ENCODE measurements around the gene RCAN2.
A peak's percentile ranks its signal among the peaks of the same experiment; 100 is the strongest.

RCAN2 gene

DNA sequence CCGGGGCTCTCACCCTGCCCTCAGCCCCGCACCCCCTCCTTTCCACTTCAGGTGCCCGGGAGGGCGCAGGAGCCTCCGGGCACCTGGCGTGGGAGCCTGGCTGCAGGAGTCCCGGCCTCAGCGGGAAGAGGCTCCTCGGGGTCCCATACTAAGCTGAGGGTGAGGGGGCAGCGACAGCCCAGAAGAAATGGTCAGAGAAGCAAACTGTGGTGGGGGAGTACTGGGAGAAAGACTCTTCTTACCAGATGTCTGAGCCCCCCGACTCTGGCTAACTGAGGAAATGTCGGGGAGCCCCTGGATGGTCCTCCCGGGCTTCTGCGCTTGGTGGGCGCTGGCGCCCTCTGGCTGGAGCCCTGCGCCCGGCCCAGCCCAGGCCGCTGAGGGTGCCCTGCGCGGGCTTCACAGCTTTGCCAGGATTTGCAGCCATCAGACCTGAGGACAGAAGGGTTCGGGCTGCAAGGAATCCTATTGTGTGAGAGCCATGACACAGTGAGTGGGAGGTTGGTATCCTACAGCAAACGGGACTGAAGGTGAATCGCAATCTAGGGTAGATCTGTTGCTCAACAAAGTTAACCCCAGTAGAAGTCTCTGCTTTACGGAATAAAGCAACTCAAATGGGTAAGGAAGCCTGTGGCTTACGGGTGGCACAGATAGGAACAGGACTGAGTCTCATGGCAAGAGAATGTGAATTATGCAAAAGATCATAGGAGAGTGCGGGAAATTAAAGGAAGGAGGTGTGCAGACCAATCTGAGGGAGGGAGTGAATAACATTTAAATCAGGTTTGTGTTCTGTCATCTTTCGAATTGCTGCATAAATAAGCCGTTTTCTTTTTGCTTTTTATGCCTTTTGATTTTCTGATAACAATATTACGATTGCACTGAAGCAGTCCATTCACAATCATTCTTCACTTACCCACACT, 639 bp upstream of the RCAN2 start:
- DNase-seq: peak; percentile 10

DNA sequence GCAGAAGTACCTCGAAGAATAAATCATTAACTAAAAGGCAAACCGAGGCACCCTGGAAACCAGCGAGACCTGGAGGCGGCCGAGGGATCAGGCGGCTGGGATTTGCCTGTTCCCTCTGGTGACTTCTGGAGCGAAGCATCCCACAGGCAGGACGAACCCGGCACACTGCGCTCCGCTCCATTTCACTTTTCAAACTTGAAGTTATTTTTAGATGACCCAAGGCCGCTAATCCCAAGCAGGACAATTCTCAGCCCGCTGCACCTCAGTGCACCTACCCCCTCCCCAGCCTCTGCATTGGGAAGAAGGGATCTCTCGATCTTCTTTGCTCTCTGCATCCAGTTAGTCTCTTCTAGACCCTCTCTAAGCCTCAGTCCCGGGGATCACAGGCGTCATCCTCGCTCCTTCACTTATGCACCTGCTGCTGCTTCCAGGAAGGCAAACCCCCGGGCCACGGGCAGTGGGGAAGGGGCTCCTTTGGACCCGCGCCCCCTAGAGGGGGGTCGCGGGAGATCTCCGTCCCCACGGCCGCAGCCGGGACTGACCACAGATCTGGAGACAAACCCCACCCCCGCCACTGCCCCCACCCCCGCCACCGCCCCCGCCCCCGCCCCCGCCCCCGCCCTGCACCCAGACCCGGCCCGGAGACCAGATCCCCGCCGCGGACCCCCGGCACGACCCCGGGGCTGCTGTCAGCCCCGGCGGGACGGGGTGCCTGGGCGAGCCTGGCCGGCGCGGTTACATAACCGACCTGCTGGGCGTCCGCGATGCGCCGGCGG, 636 bp downstream of the RCAN2 start:
- DNase-seq: no peak

DNA sequence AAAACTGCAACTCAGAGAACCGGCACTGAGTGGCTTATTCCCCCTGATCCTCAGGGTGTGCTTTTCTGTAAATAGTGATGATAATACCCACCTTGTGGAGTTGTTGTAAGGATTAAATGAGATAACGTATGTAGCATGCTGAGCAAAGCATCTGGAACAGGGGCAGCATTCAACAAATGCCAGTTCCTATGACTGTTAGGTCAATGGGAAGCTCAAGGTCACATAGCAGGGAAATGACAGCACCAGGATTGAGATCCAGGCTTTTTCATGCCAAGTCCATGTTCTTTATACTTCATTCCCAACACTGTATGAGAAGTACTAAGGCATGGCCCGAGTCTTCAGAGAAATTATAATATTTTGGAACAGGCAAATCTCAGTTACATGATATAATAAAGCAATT, 5.1 kb downstream of the RCAN2 start:
- DNase-seq: no peak

DNA sequence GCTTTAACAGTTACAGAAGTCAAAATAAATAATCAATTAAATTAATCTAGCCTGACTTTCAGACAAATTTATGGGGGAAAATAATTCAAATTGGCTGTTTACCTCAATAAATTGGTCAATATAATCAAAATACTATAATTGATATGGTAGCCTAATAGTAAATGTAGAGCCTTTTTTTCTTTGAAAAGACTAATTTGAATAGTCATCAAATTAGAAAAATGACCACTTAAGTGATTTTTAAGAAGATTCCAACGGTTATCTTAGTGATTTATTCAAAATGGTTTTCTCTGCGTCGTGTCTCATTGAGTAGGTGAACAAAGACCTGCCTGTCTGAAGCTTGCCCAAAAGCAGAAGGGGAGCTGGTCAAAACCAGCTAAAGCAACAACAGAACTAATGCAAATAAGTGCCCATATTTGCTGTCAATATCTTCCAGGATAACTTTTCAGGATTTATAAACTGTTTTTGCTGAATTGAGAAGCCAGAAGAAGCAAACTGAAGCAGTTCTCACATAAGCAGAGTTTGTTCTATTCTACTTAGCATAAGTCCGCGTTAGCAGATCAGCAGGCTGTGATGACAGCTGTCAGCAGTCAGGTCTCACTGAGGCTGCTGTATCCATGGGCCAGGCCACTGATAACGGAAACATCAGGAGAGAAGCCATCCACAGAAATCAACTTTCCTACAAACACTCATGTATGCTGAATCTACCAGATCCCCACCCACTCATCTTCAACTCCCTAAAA, 7.0 kb downstream of the RCAN2 start:
- no peak for DNase-seq

DNA sequence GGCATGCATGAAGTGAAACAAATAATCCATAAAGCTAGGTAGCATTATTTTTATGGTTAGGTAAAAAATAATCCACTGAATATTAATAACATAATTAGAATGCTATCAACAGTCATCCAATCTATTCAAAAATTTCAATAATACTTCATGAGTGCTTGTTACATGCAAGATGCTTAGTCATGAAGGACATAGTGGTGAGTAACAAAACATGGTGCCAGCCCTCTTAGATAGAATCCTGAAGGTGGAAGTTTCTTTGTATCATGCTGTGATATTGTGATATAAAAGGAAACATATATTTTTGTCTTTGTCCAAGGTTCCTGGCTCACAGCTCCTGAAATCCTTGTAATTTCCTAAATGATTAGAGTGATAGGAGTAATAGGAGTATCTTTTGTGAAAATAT, 14.9 kb downstream of the RCAN2 start:
- no peak for DNase-seq

DNA sequence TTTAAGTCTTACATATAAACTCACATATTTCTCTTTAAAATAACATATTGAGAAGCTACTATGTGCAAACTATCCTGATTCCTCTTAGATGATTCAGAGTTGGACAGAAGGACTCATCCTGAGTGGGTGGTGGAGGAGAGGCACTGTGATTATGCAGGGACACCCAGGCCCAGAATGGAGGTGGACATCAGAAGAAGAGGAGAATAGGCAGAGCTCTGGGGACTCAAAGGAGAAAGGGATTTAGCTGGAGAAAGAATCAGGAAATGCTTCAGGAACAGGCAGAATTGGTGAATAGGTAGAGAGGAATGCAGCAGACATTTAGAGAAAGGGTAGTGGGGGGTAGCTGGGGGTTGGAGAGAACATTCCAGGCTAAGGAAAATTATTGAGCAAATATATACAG, 17.4 kb downstream of the RCAN2 start:
- DNase-seq: peak; percentile 74

DNA sequence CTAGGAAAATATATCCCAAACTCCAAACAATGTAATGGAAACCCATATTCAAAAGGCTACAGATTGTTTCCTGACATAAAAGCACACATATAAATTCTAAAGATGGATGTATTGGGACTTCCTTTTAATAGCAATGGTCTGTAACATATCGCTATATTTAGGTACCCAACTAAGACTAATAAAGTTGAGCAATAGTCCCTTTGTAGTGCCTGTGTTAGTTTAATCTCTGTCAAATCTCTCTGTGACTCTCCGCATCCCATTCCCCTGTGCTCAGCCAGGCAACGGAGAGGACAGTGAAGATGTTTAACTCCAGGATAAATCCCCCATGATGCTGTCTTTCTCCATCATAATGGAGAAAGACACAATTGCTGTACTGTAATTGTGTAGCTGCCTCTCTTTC, 19.0 kb downstream of the RCAN2 start:
- DNase-seq: no peak

DNA sequence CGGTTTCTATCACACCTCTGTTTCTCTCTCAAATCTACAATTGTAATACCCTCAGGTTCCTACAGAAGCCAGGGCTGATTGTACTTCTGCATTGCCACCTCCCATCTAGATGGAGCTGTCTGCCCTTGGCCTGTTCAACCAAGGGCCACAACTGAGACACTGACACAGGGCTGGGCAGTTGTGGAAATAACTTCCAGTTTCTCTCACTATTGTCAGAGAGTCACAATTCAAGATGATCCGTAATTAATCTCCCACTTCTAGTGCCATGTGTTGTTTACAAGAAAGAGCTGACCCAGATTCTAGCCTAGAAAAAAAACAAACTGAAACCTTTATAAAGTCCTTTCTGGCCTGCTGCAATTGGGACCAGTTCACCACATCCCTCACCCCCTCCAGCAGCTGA, 22.2 kb downstream of the RCAN2 start:
- DNase-seq: no peak

DNA sequence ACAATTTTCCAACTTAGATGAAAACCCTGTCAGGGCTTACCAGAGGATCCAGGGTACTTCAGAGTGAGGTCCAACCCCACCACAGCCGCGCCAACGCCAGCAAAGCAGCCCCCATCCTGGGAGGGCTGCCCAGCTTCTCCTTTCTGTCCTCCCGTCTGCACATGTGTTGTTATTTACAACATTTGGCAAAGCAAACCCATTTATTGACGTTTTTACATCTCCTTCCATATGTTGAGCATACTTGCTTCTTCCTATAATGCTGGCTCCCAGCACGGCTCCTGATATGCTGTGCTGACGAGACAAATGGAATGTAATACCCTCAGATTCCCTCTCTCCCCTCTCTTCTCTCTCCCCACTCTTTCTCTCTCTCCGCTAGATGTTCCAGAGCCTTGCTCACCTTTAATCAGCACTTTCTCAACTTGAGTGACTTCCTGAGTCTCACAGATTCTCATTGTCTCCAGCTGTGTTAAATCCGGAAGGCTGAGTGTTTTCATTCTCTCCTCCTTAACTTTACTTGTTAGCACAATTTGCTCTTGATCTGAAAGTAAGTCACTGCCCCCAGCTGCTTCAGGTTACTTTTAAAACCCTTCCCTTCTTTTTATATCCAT, 22.7 kb downstream of the RCAN2 start:
- DNase-seq: peak; percentile 34

DNA sequence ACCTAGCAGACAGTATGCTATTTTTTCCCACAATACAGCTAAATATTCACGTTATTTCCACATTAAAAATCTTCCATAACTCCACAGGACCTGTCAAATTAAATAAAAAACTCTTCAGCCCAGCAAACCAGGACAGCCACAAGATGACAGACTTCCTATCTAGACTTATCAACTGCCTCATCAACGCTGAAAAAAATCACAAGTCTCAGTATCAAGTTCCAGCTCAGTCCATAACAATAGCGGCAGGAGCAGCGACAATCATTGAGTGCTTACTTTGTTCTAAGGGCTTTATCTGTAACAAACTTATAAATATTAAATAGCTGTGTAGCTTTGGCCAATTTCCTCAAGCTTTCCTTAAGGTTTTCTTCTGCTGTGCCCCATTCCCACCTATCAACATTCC, 24.7 kb downstream of the RCAN2 start:
- no peak for DNase-seq

DNA sequence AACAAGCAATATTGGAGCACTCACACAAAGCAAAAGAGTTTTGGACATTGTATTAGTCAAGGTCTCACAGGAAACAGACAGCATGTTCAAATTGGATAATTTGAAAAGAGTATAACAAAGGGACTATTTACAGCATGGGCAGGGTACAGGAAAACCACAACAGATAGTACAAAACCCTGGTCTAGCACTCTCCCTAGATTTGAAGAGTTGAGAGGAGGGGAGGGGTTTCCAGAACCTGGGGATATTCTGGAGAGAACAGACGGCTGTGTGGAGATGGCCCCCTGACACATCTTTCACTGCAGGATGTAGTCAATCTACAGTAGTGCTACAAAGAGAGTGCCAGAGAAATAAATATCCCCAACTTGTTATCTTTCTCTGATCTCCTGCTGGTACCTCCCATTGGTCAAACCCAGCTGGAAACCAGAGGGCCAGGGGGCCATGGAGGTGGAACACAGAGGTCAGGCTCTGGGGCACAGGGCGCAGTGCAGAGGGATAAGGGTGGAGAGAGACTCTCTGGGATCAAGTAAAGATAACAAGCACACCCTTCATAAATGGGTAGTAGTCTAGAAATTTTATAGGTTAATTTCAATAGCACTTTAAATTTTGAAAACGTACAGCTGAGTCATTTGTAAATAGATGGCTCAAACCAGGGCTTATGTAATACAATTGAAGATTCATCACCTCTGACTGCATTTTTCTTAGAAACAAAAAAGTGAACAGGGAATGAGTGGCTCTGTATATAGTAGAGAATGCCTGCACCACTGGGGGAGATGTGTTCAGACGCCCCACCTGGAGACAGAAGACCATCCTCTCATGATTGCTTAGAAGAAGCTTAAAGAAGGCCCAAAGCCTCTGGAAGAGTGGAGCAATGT, 25.7 kb downstream of the RCAN2 start:
- DNase-seq: no peak

DNA sequence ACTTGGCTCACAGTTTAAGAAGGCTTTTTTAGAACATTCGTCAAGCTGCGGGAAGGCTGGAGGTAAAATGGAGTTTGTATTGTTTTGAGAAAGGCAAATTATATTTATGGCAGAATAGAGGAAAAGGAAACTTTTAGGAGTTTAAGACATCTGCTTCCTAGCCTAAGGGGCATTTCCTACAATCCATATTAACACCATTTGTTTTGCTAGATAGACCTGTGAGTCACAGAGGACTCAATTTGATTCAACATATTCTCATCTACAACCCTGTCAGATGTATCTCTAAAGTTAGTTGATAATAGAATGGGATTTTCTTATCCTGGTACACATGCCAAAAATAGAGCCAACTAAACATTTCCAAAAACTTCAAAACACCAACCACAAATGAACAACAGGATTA, 35.0 kb downstream of the RCAN2 start:
- no peak for DNase-seq

DNA sequence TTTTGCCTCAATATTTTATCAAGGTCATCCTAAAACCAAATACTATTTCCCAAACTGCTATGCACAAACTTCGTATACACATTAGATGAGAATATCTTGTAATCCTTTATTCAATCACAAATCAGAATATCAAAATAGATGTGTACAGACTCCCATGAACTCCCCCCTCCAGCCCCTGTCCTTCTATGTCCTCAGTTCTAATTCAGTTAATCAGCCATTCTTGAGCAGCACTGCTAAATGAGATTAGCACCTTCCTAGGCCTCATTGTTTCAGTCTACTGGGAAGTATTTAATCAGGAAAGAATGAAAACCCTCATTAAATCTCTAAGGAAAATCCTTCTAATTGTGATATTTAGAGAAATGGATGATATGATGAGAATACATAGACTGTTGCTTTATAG, 36.6 kb downstream of the RCAN2 start:
- no peak for DNase-seq

DNA sequence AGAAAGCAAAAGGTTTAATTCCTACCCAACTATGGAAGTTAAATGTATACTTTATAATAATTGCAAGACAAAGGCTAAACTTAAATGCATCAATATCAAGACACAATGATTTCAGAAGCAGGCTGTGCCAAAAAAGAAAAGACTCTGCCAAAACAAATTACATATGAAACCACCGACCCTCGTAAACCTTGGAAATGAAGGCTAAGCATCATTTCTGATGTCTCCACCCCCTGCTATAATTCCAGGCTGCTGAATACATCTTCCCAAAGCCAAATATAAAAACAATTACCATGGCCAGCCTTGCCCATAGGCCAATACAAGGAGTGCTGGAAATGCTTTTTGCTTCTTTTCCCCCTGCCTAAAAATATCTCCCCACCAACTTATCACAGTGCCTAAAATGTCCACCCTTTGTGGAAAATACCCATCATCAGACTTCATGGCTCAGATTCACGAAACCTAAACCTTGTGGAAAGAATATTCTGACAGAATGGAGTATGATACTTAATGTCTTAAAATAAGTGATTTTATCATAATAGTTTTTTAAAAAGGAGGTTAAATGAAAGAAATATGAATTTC, 37.4 kb downstream of the RCAN2 start:
- DNase-seq: peak; percentile 36

DNA sequence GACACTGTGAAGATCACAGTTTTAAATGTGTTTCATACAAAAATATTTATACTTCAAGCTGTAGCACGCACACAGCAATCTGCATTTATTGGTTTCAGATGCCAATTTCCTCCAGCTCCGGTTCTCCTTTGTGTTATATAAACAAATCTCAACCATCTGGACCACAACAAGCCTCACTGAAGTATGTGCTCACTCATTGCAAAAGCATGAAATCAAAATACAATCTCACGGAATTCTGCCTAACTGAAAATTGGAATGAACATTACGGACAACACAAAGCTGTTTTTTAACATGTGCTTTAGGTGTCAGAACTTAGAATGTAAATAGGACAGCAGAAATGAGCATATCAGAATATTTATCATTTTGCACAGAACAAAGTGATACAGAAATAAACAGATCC, 38.0 kb downstream of the RCAN2 start:
- DNase-seq: peak; percentile 87

DNA sequence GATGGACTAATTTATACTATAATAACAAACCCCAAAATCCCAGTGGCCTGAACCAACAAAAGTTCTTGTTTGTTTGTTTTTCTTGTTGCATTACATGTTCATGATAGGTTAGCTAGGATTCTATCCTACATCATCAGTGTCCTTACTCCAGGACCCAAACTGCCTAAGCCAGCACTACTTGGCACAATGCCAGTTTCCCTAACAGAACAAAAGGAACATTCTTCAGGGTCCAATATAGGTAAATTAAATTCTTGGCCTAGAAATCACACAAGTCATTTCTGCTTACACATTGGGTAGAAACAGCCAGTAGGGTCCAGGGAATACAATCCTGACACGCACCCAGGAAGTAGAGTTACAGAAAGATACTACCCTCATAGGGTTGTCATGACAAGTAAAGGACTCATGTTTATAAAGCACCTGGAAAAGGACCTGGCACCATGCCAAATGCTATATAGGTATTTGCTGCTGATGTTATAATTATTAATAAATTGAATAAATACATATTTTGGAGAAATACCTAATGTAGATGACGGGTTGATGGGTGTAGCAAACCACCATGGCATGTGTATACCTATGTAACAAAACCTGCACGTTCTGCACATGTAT, 38.8 kb downstream of the RCAN2 start:
- no peak for DNase-seq

DNA sequence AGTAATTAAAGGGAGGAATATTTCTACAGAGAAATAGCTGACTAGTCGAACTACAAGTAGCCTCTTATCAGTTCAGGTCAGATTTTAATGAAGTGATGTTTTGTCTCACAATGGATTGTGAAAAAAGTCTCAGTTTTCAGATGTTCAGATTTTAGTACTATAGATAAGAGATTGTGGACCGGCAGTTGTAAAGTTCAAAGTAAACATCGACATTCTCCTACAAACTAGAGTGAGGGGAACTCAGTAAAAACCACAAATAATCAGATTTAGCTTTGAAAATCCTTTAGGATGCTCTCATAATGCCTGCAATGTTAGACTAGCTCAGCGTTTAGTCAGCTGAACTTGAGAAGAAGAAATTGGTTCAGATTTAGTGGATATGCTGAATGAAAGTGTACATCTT, 39.9 kb downstream of the RCAN2 start:
- no peak for DNase-seq

DNA sequence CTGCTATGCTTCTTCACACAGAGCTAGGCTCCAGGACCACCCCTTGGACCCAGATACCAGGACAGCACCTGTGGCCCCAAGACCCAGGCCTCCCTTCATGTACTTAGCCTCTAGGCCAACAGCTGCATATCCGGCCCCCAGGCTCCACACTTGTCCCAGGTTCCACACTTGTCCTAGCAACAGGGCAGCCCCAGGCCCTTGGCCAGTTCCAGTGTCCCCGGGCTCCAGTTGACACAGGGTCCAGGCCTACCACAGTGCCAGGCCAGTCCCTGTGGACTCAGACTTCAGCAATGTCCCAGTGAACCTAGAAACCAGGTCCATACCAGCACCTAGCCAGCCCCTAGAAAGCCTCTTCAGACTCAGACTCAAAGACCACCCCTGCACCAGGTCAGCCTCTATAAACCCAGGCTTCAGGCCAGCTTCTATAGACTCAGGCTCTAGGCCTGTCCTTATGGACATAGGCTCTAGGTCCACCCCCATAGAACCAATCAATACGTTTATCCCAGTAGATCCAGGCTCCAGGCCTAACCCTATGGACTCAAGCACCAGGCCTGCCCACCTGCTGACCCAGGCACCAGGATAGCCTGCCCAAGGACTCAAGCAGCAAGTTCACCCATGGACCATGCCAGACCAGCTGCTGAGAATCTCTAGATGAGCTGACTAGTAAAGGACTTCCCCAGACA, 46.3 kb downstream of the RCAN2 start:
- no peak for DNase-seq

DNA sequence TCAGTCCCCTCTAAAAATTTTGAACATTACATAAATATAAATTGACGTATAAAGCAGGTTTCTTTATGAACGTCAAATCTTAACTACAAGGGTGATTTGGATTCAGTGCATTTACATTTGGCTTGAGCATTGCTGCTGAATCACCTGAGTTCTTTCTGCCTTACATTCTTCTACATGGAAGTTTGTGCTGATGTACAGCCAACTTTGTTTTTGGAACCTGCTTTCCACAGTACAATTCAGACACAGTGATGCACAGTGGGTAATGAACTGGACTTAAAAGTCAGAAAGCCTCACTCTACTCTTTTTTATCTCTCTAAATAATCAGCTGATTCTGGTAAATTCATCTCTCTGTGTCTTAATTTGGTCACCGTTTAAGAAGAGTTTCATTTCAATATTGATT, 47.6 kb downstream of the RCAN2 start:
- no peak for DNase-seq

DNA sequence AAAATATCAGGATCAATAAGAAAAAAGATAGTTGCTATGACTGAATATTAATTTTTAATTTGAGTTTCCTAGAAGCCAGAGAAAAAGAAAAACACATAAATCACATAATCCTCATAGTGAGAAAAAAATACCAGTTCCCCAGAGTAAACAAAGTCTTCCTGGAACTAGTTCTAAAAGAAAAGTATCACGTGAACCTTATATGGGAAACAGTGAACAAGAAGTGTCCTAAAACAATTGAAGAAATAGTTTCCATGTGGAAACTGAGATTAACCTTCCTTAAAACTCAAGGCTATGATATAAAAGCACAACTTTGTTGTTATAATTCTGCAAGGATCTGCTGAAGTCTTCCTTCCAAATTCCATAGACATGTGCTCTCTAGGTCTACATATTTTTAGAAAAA, 50.6 kb downstream of the RCAN2 start:
- DNase-seq: no peak

Measured in fibroblast of skin of abdomen (primary cell).